SK-N-SH (cell line): ENCODE data around the gene SOX30. TPM values are rescaled to one million over a fixed set of nuclear protein-coding genes. Genes with fewer than 3 reads are reported as not detected.

Experiments used
- CTCF ChIA-PET: fragments of 300-600, 350-600 bp; formaldehyde crosslinking; extraction: SDS; loops from one replicate; lab custom pipeline; 2021; lab: Yijun Ruan, JAX
- POLR2A ChIA-PET: fragments of 350-600 bp; sonication (Branson Sonifier 250); formaldehyde crosslinking; extraction: SDS; loops from one replicate; lab custom pipeline; 2020; ENCODE audit warnings: antibody characterized with exemption, inconsistent platforms; lab: Yijun Ruan, JAX
- DNase-seq: peaks from one replicate; pipeline ENCODE4 v3.0.0; 2012
- H2AFZ ChIP-seq: fragments of 200-600 bp; sonication (generic); 2 replicates; pipeline ENCODE4 v1.8.1; 2016; ENCODE audit warnings: antibody characterized with exemption, mild to moderate bottlenecking, low read depth
- H3F3A ChIP-seq: fragments of 200-600 bp; sonication (generic); replicated peaks from 2 replicates; pipeline ENCODE3; 2016; ENCODE audit warnings: antibody characterized with exemption, mild to moderate bottlenecking; ENCODE audit not compliant: insufficient read depth
- H3K27ac ChIP-seq, 2 experiments: fragments of 200-500 bp in 1 of 2; fragments of 200-600 bp in 1 of 2; sonication (Bioruptor generic) in 1 of 2; sonication (generic), shearing (Covaris generic) in 1 of 2; 2 replicates each; pipeline versions ENCODE4 v1.5.1 to v1.6.1; 2014 to 2016; ENCODE audit warnings: low read depth in 2 of 2, inconsistent platforms in 1 of 2, low read length in 1 of 2, mild to moderate bottlenecking in 1 of 2, mixed read lengths in 1 of 2
- H3K27me3 ChIP-seq: fragments of 200-600 bp; sonication (generic), shearing (Covaris generic); 2 replicates; pipeline ENCODE4 v1.6.1; 2016; ENCODE audit warnings: mixed run types; ENCODE audit not compliant: insufficient read depth
- H3K36me3 ChIP-seq, 2 experiments: fragments of 200-500 bp in 1 of 2; fragments of 200-600 bp in 1 of 2; sonication (Bioruptor generic) in 1 of 2; sonication (generic) in 1 of 2; replicated peaks in 1 of 2; 2 replicates each; pipeline versions ENCODE3 to v1.5.1; 2014 to 2016; ENCODE audit warnings: low read length in 1 of 2, mild to moderate bottlenecking in 1 of 2; ENCODE audit not compliant: insufficient read depth in 2 of 2, control insufficient read depth in 1 of 2
- H3K4me1 ChIP-seq, 2 experiments: fragments of 200-500 bp in 1 of 2; fragments of 200-600 bp in 1 of 2; sonication (Bioruptor generic) in 1 of 2; sonication (generic), shearing (Covaris generic) in 1 of 2; 2 replicates each; pipeline versions ENCODE4 v1.5.1 to v1.6.1; 2014 to 2016; ENCODE audit warnings: low read depth in 1 of 2, low read length in 1 of 2, mixed run types in 1 of 2; ENCODE audit not compliant: insufficient read depth in 2 of 2, control insufficient read depth in 1 of 2
- H3K4me2 ChIP-seq: fragments of 200-600 bp; sonication (generic), shearing (Covaris generic); 2 replicates; pipeline ENCODE4 v1.6.1; 2017; ENCODE audit warnings: mixed run types
- H3K4me3 ChIP-seq, 2 experiments: fragments of 200-500 bp in 1 of 2; fragments of 200-600 bp in 1 of 2; sonication (Bioruptor generic) in 1 of 2; sonication (generic), shearing (Covaris generic) in 1 of 2; 2 replicates each; pipeline versions ENCODE4 v1.5.1 to v1.8.1; 2014 to 2016; ENCODE audit warnings: low read depth in 2 of 2, inconsistent platforms in 1 of 2, low read length in 1 of 2, mild to moderate bottlenecking in 1 of 2, mixed read lengths in 1 of 2, moderate library complexity in 1 of 2
- H3K79me2 ChIP-seq: fragments of 200-600 bp; sonication (generic); 2 replicates; pipeline ENCODE4 v1.8.1; 2017; ENCODE audit warnings: mild to moderate bottlenecking; ENCODE audit not compliant: insufficient read depth
- H3K9ac ChIP-seq: fragments of 200-600 bp; sonication (generic); 2 replicates; pipeline ENCODE4 v1.6.1; 2017; ENCODE audit warnings: mixed run types
- H3K9me2 ChIP-seq: fragments of 200-600 bp; sonication (generic); 2 replicates; pipeline ENCODE4 v1.6.1; 2017; ENCODE audit warnings: mixed run types
- H3K9me3 ChIP-seq: fragments of 200-600 bp; sonication (generic); 2 replicates; pipeline ENCODE4 v1.6.1; 2017; ENCODE audit warnings: mixed run types, mild to moderate bottlenecking, moderate library complexity
- H4K20me1 ChIP-seq: fragments of 200-600 bp; sonication (generic); 2 replicates; pipeline ENCODE4 v1.6.1; 2017; ENCODE audit warnings: mild to moderate bottlenecking, mixed run types; ENCODE audit not compliant: insufficient read depth
- CHD2 ChIP-seq: fragments of 150-350 bp; IDR thresholded peaks from 2 replicates; pipeline ENCODE4 v1.6.1; 2018; ENCODE audit warnings: low read length; ENCODE audit not compliant: partially characterized antibody
- ELF1 ChIP-seq: IDR thresholded peaks from 2 replicates; pipeline ENCODE4 v1.4.0; 2012
- EP300 ChIP-seq, 2 experiments: IDR thresholded peaks; 2 replicates each; pipeline versions ENCODE4 v1.4.0 to v1.6.1; 2012; ENCODE audit warnings: borderline replicate concordance in 1 of 2, low read depth in 1 of 2, low read length in 1 of 2
- FOSL2 ChIP-seq: IDR thresholded peaks from 2 replicates; pipeline ENCODE4 v1.4.0; 2012; ENCODE audit warnings: low read depth, mild to moderate bottlenecking, moderate library complexity, borderline replicate concordance
- GABPA ChIP-seq: IDR thresholded peaks from 2 replicates; pipeline ENCODE4 v1.4.0; 2012; ENCODE audit warnings: low read depth, mild to moderate bottlenecking
- GATA2 ChIP-seq: sonication (generic); formaldehyde crosslinking; IDR thresholded peaks from 2 replicates; pipeline ENCODE4 v1.5.0; 2020; ENCODE audit warnings: mild to moderate bottlenecking, missing genetic modification reagents
- JUND ChIP-seq: IDR thresholded peaks from 2 replicates; pipeline ENCODE4 v1.4.0; 2012
- MEF2A ChIP-seq: IDR thresholded peaks from 2 replicates; pipeline ENCODE4 v1.4.0; 2012; ENCODE audit warnings: low read depth, borderline replicate concordance
- RAD21 ChIP-seq: IDR thresholded peaks from 2 replicates; pipeline ENCODE4 v1.6.1; 2012; ENCODE audit warnings: mild to moderate bottlenecking, low read length
- REST ChIP-seq: IDR thresholded peaks from 2 replicates; pipeline ENCODE4 v1.6.1; 2012; ENCODE audit warnings: mild to moderate bottlenecking, low read depth, low read length, moderate library complexity
- SIN3A ChIP-seq: IDR thresholded peaks from 2 replicates; pipeline ENCODE4 v1.6.1; 2012; ENCODE audit warnings: low read depth, mild to moderate bottlenecking, low read length, moderate library complexity, borderline replicate concordance
- SMC3 ChIP-seq: IDR thresholded peaks from 2 replicates; pipeline ENCODE4 v1.6.1; 2012; ENCODE audit warnings: low read depth, low read length, improper control_type of control experiment
- TCF12 ChIP-seq: IDR thresholded peaks from 2 replicates; pipeline ENCODE4 v1.4.0; 2012
- WGBS: methylation state at CpG from one replicate; pipeline ENCODE4 v1.1.6; 2017; ENCODE audit warnings: low lambda C conversion rate; 5-methylcytosine and 5-hydroxymethylcytosine counted together
- polyA plus RNA-seq, 3 experiments: library from polyadenylated mRNA; depleted of rRNA; stranded (reverse); fragments of >200 nt; gene quantifications; 2 replicates each; pipeline ENCODE4 v1.2.3, GENCODE V29; 2012
- TF ChIP-seq, protein P1 (sequence below): IDR thresholded peaks from 2 replicates; pipeline ENCODE4 v1.4.0; 2012; ENCODE audit warnings: low read depth, borderline replicate concordance
- TF ChIP-seq, protein P2 (sequence below): IDR thresholded peaks from 2 replicates; pipeline ENCODE4 v1.4.0; 2012; ENCODE audit warnings: low read depth, borderline replicate concordance

The SOX30 gene
- polyA plus RNA-seq, 1 of the 3 experiments (the other 2 are of a cell fraction) = 0.13 TPM

- Histone ChIP-seq H2AFZ (no peak overlapping the region), H4K20me1 (no peaks in the 10 kb centered on the region), H3K27ac (no peak overlapping the region), H3K9ac (no peak overlapping the region), H3K4me1 (no peaks in the 10 kb centered on the region), H3K4me3 (no peak overlapping the region), H3F3A (no peaks in the 10 kb centered on the region), H3K79me2 (no peaks in the 10 kb centered on the region), H3K36me3 (no peaks in the 10 kb centered on the region), H3K4me2 (no peak overlapping the region), H3K27me3 (no peaks in the 10 kb centered on the region)
- ChIA-PET POLR2A (no interaction called here), CTCF (interaction anchor here (1.0 to 1.8 kb wide), 7 partner anchors 8 to 340 kb away, joined by 3 to 10 read pairs (median 3); partner anchors contain the start of gene LSM11)
- TF ChIP-seq GABPA = no peak
- TF ChIP-seq ELF1 = no peak
- no peak for TF ChIP-seq REST
- TF ChIP-seq EP300 (IDR thresholded peaks at IDR 0.05; ENCODE audit: borderline replicate concordance in 1 of 2, low read depth in 1 of 2, low read length in 1 of 2) = no peak
- no peak for TF ChIP-seq RAD21
- no peak for TF ChIP-seq MEF2A
- TF ChIP-seq, protein P1, sequence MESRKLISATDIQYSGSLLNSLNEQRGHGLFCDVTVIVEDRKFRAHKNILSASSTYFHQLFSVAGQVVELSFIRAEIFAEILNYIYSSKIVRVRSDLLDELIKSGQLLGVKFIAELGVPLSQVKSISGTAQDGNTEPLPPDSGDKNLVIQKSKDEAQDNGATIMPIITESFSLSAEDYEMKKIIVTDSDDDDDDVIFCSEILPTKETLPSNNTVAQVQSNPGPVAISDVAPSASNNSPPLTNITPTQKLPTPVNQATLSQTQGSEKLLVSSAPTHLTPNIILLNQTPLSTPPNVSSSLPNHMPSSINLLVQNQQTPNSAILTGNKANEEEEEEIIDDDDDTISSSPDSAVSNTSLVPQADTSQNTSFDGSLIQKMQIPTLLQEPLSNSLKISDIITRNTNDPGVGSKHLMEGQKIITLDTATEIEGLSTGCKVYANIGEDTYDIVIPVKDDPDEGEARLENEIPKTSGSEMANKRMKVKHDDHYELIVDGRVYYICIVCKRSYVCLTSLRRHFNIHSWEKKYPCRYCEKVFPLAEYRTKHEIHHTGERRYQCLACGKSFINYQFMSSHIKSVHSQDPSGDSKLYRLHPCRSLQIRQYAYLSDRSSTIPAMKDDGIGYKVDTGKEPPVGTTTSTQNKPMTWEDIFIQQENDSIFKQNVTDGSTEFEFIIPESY = no peak
- TF ChIP-seq, protein P2, sequence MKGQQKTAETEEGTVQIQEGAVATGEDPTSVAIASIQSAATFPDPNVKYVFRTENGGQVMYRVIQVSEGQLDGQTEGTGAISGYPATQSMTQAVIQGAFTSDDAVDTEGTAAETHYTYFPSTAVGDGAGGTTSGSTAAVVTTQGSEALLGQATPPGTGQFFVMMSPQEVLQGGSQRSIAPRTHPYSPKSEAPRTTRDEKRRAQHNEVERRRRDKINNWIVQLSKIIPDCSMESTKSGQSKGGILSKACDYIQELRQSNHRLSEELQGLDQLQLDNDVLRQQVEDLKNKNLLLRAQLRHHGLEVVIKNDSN = no peak
- TF ChIP-seq SMC3 = no peak
- TF ChIP-seq, all 33 proteins: peak for 0
- DNase-seq = no peak
- no peaks in the 10 kb centered on the region for H3K9me2 ChIP-seq
- 77% methylated on average over 1 of the region's 1 CpG for WGBS
- no peaks in the 10 kb centered on the region for H3K9me3 ChIP-seq
Measured at GRCh38 chr5:157668356-157668755, 16.1 kb upstream of the SOX30 start.

- Histone ChIP-seq H3K79me2 (no peaks in the 10 kb centered on the region), H3K36me3 (no peaks in the 10 kb centered on the region), H3K4me1 (no peaks in the 10 kb centered on the region), H2AFZ (no peak overlapping the region), H3F3A (no peaks in the 10 kb centered on the region), H4K20me1 (no peaks in the 10 kb centered on the region), H3K9me3 (no peaks in the 10 kb centered on the region; the same call in 1 of the 2 replicates), H3K9ac (no peak overlapping the region), H3K27ac (no peak overlapping the region), H3K4me3 (no peak overlapping the region), H3K9me2 (no peaks in the 10 kb centered on the region), H3K27me3 (no peaks in the 10 kb centered on the region), H3K4me2 (no peak overlapping the region)
- no peak for DNase-seq
- TF ChIP-seq CHD2 = no peak
- peak; percentile 29; the same call in 1 of the 2 replicates for TF ChIP-seq JUND
- no peak for TF ChIP-seq TCF12
- no peak for TF ChIP-seq RAD21
- TF ChIP-seq GATA2 (CRISPR knock-in tag) = no peak
- no peak for TF ChIP-seq GABPA
- TF ChIP-seq FOSL2 = peak; percentile 43; the same call in 1 of the 2 replicates
- no peak for TF ChIP-seq SIN3A
- TF ChIP-seq REST = no peak
- CTCF ChIA-PET = no interaction called here
- 27% methylated on average over 2 of the region's 2 CpGs for WGBS
- POLR2A ChIA-PET = no interaction called here
Measured at GRCh38 chr5:157665467-157666070, 13.3 kb upstream of the SOX30 start.
